Esophagus muscularis mucosa (tissue), 4 donors: ENCODE measurements around the gene ACIN1. TPM values are rescaled to one million over a fixed set of nuclear protein-coding genes. Genes with fewer than 3 reads are reported as not detected.

Source experiments
- DNase-seq: peaks from one replicate; pipeline ENCODE4 v3.0.0-alpha.2; 2017; ENCODE audit errors: extremely low spot score
- H3K27ac ChIP-seq, 4 donors: fragments of 200-600 bp; sonication (generic); replicated peaks in 1 of 4; 1 replicate in 3 of 4; 2 replicates in 1 of 4; pipeline ENCODE4 v1.5.1; 2016 to 2019; ENCODE audit warnings: mild to moderate bottlenecking in 1 of 4
- H3K27me3 ChIP-seq, 4 donors: fragments of 200-600 bp; sonication (generic); one replicate each; pipeline versions ENCODE4 v1.5.1 to v1.6.0; 2016 to 2019
- H3K36me3 ChIP-seq, 4 donors: fragments of 200-600 bp; sonication (generic); one replicate each; pipeline ENCODE4 v1.5.1; 2016 to 2019
- H3K4me1 ChIP-seq, 4 donors: fragments of 200-600 bp; sonication (generic); one replicate each; pipeline ENCODE4 v1.5.1; 2016 to 2019
- H3K4me3 ChIP-seq, 4 donors: fragments of 200-600 bp; sonication (generic); 1 replicate in 2 of 4; 2 replicates in 2 of 4; pipeline ENCODE4 v1.5.1; 2016 to 2019; ENCODE audit warnings: mild to moderate bottlenecking in 4 of 4, moderate library complexity in 1 of 4
- H3K9me3 ChIP-seq, 4 donors: fragments of 200-600 bp; sonication (generic); 1 replicate in 3 of 4; 2 replicates in 1 of 4; pipeline ENCODE4 v1.5.1; 2016 to 2019
- EP300 ChIP-seq: sonication (generic); formaldehyde crosslinking; IDR thresholded peaks from one replicate; pipeline ENCODE4 v1.6.1; 2017; ENCODE audit warnings: antibody characterized with exemption
- POLR2A ChIP-seq: fragments of 450-650 bp; IDR thresholded peaks from one replicate; pipeline ENCODE4 v1.6.1; 2017; ENCODE audit warnings: antibody characterized with exemption, moderate library complexity, mild to moderate bottlenecking, low read depth
- POLR2AphosphoS5 ChIP-seq, 2 donors: sonication (generic); formaldehyde crosslinking; IDR thresholded peaks; one replicate each; pipeline ENCODE4 v1.6.1; 2017; ENCODE audit warnings: antibody characterized with exemption in 2 of 2
- WGBS: methylation state at CpG from one replicate; pipeline ENCODE4 v1.1.5; 2018; 5-methylcytosine and 5-hydroxymethylcytosine counted together
- intact Hi-C: fragments of 100-400 bp; cut with DNase I; formaldehyde crosslinking; loops from one replicate; pipeline ENCODE4 v1.15.1; 2023
- total RNA-seq, 4 donors: library from RNA; depleted of rRNA; stranded (reverse); fragments of >200 nt; gene quantifications; one replicate each; pipeline versions ENCODE4 v1.1.0 to v1.2.1, GENCODE V29; 2016
- TF ChIP-seq, protein P1 (sequence below), 3 experiments: fragments of 200-600 bp in 2 of 3; fragments of 450-650 bp in 1 of 3; sonication (generic) in 2 of 3; IDR thresholded peaks; one replicate each; pipeline ENCODE4 v1.5.1; 2017 to 2019; ENCODE audit warnings: antibody characterized with exemption in 3 of 3, mild to moderate bottlenecking in 2 of 3, moderate library complexity in 1 of 3

ACIN1 gene
- total RNA-seq, 4 donors from 2014 or later, result 60.1 to 101 (median 89.5) TPM

- H3K4me3 ChIP-seq, result no peak overlapping the region
- H3K9me3 ChIP-seq, result no peaks in the 10 kb centered on the region
- intact Hi-C loops, result no loop called here
- H3K27ac ChIP-seq, result no peak overlapping the region
- peaks cover 0 to 23% (median 9%) of the 10 kb centered on the region in 4 donors for H3K4me1 ChIP-seq
- DNase-seq, result no peak
- H3K36me3 ChIP-seq, result peaks cover 72 to 100% (median 97%) of the 10 kb centered on the region in 4 donors
- 71% methylated on average over 3 of the region's 3 CpGs for WGBS
- TF ChIP-seq, protein P1, sequence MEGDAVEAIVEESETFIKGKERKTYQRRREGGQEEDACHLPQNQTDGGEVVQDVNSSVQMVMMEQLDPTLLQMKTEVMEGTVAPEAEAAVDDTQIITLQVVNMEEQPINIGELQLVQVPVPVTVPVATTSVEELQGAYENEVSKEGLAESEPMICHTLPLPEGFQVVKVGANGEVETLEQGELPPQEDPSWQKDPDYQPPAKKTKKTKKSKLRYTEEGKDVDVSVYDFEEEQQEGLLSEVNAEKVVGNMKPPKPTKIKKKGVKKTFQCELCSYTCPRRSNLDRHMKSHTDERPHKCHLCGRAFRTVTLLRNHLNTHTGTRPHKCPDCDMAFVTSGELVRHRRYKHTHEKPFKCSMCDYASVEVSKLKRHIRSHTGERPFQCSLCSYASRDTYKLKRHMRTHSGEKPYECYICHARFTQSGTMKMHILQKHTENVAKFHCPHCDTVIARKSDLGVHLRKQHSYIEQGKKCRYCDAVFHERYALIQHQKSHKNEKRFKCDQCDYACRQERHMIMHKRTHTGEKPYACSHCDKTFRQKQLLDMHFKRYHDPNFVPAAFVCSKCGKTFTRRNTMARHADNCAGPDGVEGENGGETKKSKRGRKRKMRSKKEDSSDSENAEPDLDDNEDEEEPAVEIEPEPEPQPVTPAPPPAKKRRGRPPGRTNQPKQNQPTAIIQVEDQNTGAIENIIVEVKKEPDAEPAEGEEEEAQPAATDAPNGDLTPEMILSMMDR (IDR thresholded peaks at IDR 0.05), result no peak
- TF ChIP-seq POLR2A (no peak), POLR2AphosphoS5 (IDR thresholded peaks at IDR 0.05) (no peak), EP300 (no peak)
- H3K27me3 ChIP-seq, result no peaks in the 10 kb centered on the region
Measured at GRCh38 chr14:23085458-23085857, 9.5 kb downstream of the ACIN1 start.

DNA sequence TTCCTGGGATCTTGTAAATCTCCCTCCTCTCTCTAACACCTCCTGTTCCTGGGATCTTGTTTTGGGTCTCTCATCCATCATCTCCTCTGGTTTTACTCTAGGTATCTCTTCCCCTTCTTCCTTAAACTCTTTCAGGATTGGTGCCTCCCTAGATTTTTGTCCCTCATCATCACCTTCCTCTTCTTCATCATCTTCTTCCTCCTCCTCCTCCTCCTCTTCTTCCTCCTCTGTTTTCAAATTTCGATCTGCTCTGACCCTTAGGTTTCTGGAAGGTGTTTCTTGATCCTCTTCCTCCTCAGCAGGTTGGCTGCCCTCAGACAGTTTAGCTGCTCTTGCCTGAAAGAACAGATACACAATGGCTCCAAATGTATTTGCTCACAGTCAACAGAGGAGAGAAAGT is 14.5 kb downstream of the ACIN1 start:
- H3K27me3 ChIP-seq, result no peaks in the 10 kb centered on the region
- DNase-seq, result no peak
- peak overlapping the region in 1 of 4 donors; percentile 63 for H3K27ac ChIP-seq
- TF ChIP-seq POLR2AphosphoS5 (IDR thresholded peaks at IDR 0.05) (no peak), EP300 (no peak), POLR2A (no peak)
- TF ChIP-seq, protein P1 (IDR thresholded peaks at IDR 0.05), result no peak
- H3K4me1 ChIP-seq, result peaks cover 14 to 42% (median 36%) of the 10 kb centered on the region in 4 donors
- H3K9me3 ChIP-seq, result no peaks in the 10 kb centered on the region
- 82% methylated on average over 1 of the region's 1 CpG for WGBS
- intact Hi-C loops, result no loop called here
- peaks cover 90 to 100% (median 97%) of the 10 kb centered on the region in 4 donors for H3K36me3 ChIP-seq
- no peak overlapping the region for H3K4me3 ChIP-seq

GRCh38 chr14:23079716-23080115 is 15.2 kb downstream of the ACIN1 start:
- Histone ChIP-seq H3K4me1 (peaks cover 14 to 42% (median 36%) of the 10 kb centered on the region in 4 donors), H3K9me3 (no peaks in the 10 kb centered on the region), H3K27me3 (no peaks in the 10 kb centered on the region), H3K36me3 (peaks cover 89 to 100% (median 98%) of the 10 kb centered on the region in 4 donors), H3K27ac (peak overlapping the region; percentile 43 to 64 (median 62)), H3K4me3 (no peak overlapping the region)
- TF ChIP-seq EP300 (no peak), POLR2A (no peak)
- TF ChIP-seq, protein P1 (IDR thresholded peaks at IDR 0.05), result no peak
- intact Hi-C loops, result no loop called here
- WGBS, result 83% methylated on average over 2 of the region's 2 CpGs
- no peak for DNase-seq

DNA sequence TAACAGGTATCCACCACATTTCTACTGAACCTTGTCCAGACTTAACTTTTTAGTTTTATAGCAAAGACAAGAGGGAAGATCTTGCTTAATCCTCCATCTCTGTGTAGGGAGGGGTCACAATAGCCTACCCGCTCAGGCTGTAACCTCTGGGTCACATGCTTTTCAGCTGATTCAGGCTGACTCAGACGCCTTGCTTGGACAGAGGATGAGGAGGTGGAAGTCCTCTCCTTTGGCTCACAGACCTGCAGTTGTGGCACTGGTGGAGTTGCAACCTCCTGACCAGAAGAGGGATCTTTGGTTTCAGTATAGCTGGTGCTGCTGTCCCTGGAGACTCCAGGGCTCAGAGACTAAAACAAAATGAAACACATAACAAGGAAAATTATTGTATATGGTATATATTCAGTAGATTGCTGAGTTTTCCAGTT is 16.2 kb downstream of the ACIN1 start:
- H3K27ac ChIP-seq, result peak overlapping the region; percentile 58 to 64 (median 62)
- H3K9me3 ChIP-seq, result no peaks in the 10 kb centered on the region
- no peak overlapping the region for H3K4me3 ChIP-seq
- 9% methylated on average over 2 of the region's 2 CpGs for WGBS
- H3K36me3 ChIP-seq, result peaks cover 90 to 100% (median 99%) of the 10 kb centered on the region in 4 donors
- TF ChIP-seq POLR2A, result no peak
- TF ChIP-seq EP300, result no peak
- TF ChIP-seq, protein P1 (IDR thresholded peaks at IDR 0.05), result no peak
- TF ChIP-seq POLR2AphosphoS5 (IDR thresholded peaks at IDR 0.05), result peak; percentile 69 to 79
- H3K4me1 ChIP-seq, result peaks cover 14 to 42% (median 36%) of the 10 kb centered on the region in 4 donors
- H3K27me3 ChIP-seq, result no peaks in the 10 kb centered on the region
- DNase-seq, result no peak
- intact Hi-C loops, result no loop called here

- intact Hi-C loops, result no loop called here
- Histone ChIP-seq H3K9me3 (no peaks in the 10 kb centered on the region), H3K4me3 (no peak overlapping the region), H3K27ac (peak overlapping the region; percentile 58 to 64 (median 62)), H3K27me3 (no peaks in the 10 kb centered on the region), H3K4me1 (peaks cover 17 to 47% (median 38%) of the 10 kb centered on the region in 4 donors), H3K36me3 (peaks cover 88 to 100% (median 99%) of the 10 kb centered on the region in 4 donors)
- 76% methylated on average over 5 of the region's 5 CpGs for WGBS
- DNase-seq, result no peak
- TF ChIP-seq POLR2AphosphoS5 (IDR thresholded peaks at IDR 0.05) (no peak), POLR2A (no peak), EP300 (no peak)
- TF ChIP-seq, protein P1 (IDR thresholded peaks at IDR 0.05), result no peak
Measured at GRCh38 chr14:23077962-23078361, 17.0 kb downstream of the ACIN1 start.
